Smooth muscle cell (in vitro differentiated cells): ENCODE data around the gene ARHGDIA. TPM values are rescaled to one million over a fixed set of nuclear protein-coding genes. Genes with fewer than 3 reads are reported as not detected.
A peak's percentile ranks its signal among the peaks of the same experiment; 100 is the strongest.

Experiments
- DNase-seq: peaks from one replicate; lab custom pipeline; 2025; ENCODE audit not compliant: unreplicated experiment; lab: John Stamatoyannopoulos, UW
- H2AFZ ChIP-seq: fragments of 200-600 bp; sonication (generic); 2 replicates; pipeline ENCODE4 v1.6.0; 2016; ENCODE audit warnings: antibody characterized with exemption, low read depth, mild to moderate bottlenecking
- H3F3A ChIP-seq: fragments of 200-600 bp; sonication (generic); 2 replicates; pipeline ENCODE4 v1.6.0; 2017; ENCODE audit warnings: antibody characterized with exemption, low read depth
- H3K27ac ChIP-seq: fragments of 200-600 bp; sonication (generic); 2 replicates; pipeline ENCODE4 v1.5.1; 2016; ENCODE audit warnings: low read depth, mild to moderate bottlenecking
- H3K27me3 ChIP-seq: fragments of 200-600 bp; sonication (generic); 2 replicates; pipeline ENCODE4 v1.6.1; 2016; ENCODE audit warnings: low read depth, mild to moderate bottlenecking
- H3K36me3 ChIP-seq: fragments of 200-600 bp; sonication (generic); 2 replicates; pipeline ENCODE4 v1.5.1; 2016; ENCODE audit warnings: low read depth
- H3K4me1 ChIP-seq: fragments of 200-600 bp; sonication (generic); 2 replicates; pipeline ENCODE4 v1.5.1; 2016; ENCODE audit warnings: low read depth
- H3K4me2 ChIP-seq: fragments of 200-600 bp; sonication (generic); 2 replicates; pipeline ENCODE4 v1.6.0; 2016; ENCODE audit warnings: mild to moderate bottlenecking
- H3K4me3 ChIP-seq: fragments of 200-600 bp; sonication (generic); 2 replicates; pipeline ENCODE4 v1.5.1; 2016; ENCODE audit warnings: mild to moderate bottlenecking
- H3K79me2 ChIP-seq: fragments of 200-600 bp; sonication (generic); 2 replicates; pipeline ENCODE4 v1.6.0; 2016; ENCODE audit warnings: low read depth, mild to moderate bottlenecking
- H3K9ac ChIP-seq: fragments of 200-600 bp; sonication (generic); 2 replicates; pipeline ENCODE4 v1.6.0; 2016; ENCODE audit warnings: low read depth
- H3K9me3 ChIP-seq: fragments of 200-600 bp; sonication (generic); replicated peaks from 2 replicates; pipeline ENCODE4 v1.5.1; 2016; ENCODE audit warnings: low read depth
- H4K20me1 ChIP-seq: fragments of 200-600 bp; sonication (generic); 2 replicates; pipeline ENCODE4 v1.6.0; 2016; ENCODE audit warnings: low read depth
- CTCF ChIP-seq: fragments of 200-600 bp; sonication (generic); IDR thresholded peaks from 2 replicates; pipeline ENCODE4 v1.5.1; 2017; ENCODE audit warnings: borderline replicate concordance, mild to moderate bottlenecking, antibody characterized with exemption; ENCODE audit not compliant: insufficient read depth, poor library complexity, severe bottlenecking
- WGBS: methylation state at CpG from one replicate; pipeline ENCODE4 v1.1.7; 2016; ENCODE audit warnings: low lambda C conversion rate; 5-methylcytosine and 5-hydroxymethylcytosine counted together
- polyA plus RNA-seq: library from polyadenylated mRNA; unstranded; fragments of >200 nt; fragmentation: Nextera tagmentation; extraction: Ambion mirVana; gene quantifications from 2 replicates; pipeline ENCODE4 v1.2.1, GENCODE V29; 2016
- total RNA-seq: library from RNA; depleted of rRNA; stranded (reverse); fragments of >200 nt; gene quantifications from 2 replicates; pipeline ENCODE4 v1.2.3, GENCODE V29; 2014

ARHGDIA gene
- total and polyA plus RNA-seq, 2 experiments from 2014 or later, result 256 to 360 TPM

- DNase-seq, result no peak
- peaks cover 10% of the 10 kb centered on the region for H3K4me1 ChIP-seq
- H3K79me2 ChIP-seq, result peaks cover 59% of the 10 kb centered on the region
- no peaks in the 10 kb centered on the region for H3K36me3 ChIP-seq
- H3K9ac ChIP-seq, result peak overlapping the region; percentile 97
- peak overlapping the region; percentile 99 for H3K4me2 ChIP-seq
- no peak overlapping the region for H2AFZ ChIP-seq
- H3F3A ChIP-seq, result no peaks in the 10 kb centered on the region
- no peak for TF ChIP-seq CTCF
- H3K4me3 ChIP-seq, result peak overlapping the region; percentile 95
- no peaks in the 10 kb centered on the region for H3K9me3 ChIP-seq
- peak overlapping the region; percentile 56 for H3K27ac ChIP-seq
- no peaks in the 10 kb centered on the region for H3K27me3 ChIP-seq
- WGBS, result 20% methylated on average over 47 of the region's 69 CpGs
- peaks cover 37% of the 10 kb centered on the region for H4K20me1 ChIP-seq
Observed at GRCh38 chr17:81890447-81891302, 19.5 kb upstream of the ARHGDIA start.

GRCh38 chr17:81889602-81890001 is 18.5 kb upstream of the ARHGDIA start:
- Histone ChIP-seq H3K9ac (peak overlapping the region; percentile 97), H4K20me1 (peaks cover 44% of the 10 kb centered on the region), H3F3A (no peaks in the 10 kb centered on the region), H3K36me3 (no peaks in the 10 kb centered on the region), H3K79me2 (peaks cover 59% of the 10 kb centered on the region), H3K9me3 (no peaks in the 10 kb centered on the region), H3K27ac (peak overlapping the region; percentile 56), H3K27me3 (no peaks in the 10 kb centered on the region), H3K4me2 (peak overlapping the region; percentile 99), H3K4me1 (peaks cover 10% of the 10 kb centered on the region), H3K4me3 (no peak overlapping the region), H2AFZ (no peak overlapping the region)
- 94% methylated on average over 9 of the region's 9 CpGs for WGBS
- DNase-seq, result no peak
- no peak for TF ChIP-seq CTCF

GRCh38 chr17:81888988-81889595 is 18.0 kb upstream of the ARHGDIA start:
- Histone ChIP-seq H4K20me1 (peaks cover 44% of the 10 kb centered on the region), H3K9ac (no peak overlapping the region), H3K9me3 (no peaks in the 10 kb centered on the region), H3K4me3 (no peak overlapping the region), H3K4me2 (no peak overlapping the region), H3K4me1 (peaks cover 10% of the 10 kb centered on the region), H2AFZ (no peak overlapping the region), H3K27ac (no peak overlapping the region), H3K27me3 (no peaks in the 10 kb centered on the region), H3K79me2 (peaks cover 56% of the 10 kb centered on the region), H3F3A (no peaks in the 10 kb centered on the region), H3K36me3 (no peaks in the 10 kb centered on the region)
- no peak for TF ChIP-seq CTCF
- WGBS, result 98% methylated on average over 16 of the region's 16 CpGs
- no peak for DNase-seq
